ENCODE measurements around the gene LEMD2. TPM values are rescaled to one million over a fixed set of nuclear protein-coding genes. Genes with fewer than 3 reads are reported as not detected.

Gene LEMD2
- polyA plus RNA-seq, 1 of the 3 experiments (the other 2 are of a cell fraction) = 56.5 TPM

DNA sequence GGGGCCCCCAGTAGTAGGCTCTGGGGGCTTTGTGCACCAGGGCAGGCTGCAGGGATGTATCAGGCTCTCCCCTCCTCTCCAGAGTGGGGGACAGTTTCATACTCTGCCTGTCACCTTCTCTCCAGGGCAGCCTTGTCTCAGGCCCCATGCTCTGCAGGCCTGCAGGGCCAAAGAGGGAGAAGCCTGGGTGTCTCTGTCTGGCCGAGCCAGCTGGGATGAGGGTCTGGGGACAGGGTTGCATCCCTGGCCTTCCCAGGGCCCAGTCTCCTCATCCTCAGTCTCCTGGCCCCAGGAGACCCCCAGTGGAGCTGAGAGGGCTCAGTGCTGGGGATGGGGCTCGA is 27.4 kb downstream of the LEMD2 start (continued):
- TF ChIP-seq, protein P1, sequence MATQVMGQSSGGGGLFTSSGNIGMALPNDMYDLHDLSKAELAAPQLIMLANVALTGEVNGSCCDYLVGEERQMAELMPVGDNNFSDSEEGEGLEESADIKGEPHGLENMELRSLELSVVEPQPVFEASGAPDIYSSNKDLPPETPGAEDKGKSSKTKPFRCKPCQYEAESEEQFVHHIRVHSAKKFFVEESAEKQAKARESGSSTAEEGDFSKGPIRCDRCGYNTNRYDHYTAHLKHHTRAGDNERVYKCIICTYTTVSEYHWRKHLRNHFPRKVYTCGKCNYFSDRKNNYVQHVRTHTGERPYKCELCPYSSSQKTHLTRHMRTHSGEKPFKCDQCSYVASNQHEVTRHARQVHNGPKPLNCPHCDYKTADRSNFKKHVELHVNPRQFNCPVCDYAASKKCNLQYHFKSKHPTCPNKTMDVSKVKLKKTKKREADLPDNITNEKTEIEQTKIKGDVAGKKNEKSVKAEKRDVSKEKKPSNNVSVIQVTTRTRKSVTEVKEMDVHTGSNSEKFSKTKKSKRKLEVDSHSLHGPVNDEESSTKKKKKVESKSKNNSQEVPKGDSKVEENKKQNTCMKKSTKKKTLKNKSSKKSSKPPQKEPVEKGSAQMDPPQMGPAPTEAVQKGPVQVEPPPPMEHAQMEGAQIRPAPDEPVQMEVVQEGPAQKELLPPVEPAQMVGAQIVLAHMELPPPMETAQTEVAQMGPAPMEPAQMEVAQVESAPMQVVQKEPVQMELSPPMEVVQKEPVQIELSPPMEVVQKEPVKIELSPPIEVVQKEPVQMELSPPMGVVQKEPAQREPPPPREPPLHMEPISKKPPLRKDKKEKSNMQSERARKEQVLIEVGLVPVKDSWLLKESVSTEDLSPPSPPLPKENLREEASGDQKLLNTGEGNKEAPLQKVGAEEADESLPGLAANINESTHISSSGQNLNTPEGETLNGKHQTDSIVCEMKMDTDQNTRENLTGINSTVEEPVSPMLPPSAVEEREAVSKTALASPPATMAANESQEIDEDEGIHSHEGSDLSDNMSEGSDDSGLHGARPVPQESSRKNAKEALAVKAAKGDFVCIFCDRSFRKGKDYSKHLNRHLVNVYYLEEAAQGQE (IDR thresholded peaks at IDR 0.05; ENCODE audit: low read depth, low read length) = no peak
- TF ChIP-seq GATA2 (CRISPR knock-in tag; IDR thresholded peaks at IDR 0.05) (no peak), JUND (IDR thresholded peaks at IDR 0.05) (no peak), YY1 (IDR thresholded peaks at IDR 0.05; ENCODE audit: low read depth) (no peak), RFX5 (IDR thresholded peaks at IDR 0.05; ENCODE audit: low read length) (no peak)

DNA sequence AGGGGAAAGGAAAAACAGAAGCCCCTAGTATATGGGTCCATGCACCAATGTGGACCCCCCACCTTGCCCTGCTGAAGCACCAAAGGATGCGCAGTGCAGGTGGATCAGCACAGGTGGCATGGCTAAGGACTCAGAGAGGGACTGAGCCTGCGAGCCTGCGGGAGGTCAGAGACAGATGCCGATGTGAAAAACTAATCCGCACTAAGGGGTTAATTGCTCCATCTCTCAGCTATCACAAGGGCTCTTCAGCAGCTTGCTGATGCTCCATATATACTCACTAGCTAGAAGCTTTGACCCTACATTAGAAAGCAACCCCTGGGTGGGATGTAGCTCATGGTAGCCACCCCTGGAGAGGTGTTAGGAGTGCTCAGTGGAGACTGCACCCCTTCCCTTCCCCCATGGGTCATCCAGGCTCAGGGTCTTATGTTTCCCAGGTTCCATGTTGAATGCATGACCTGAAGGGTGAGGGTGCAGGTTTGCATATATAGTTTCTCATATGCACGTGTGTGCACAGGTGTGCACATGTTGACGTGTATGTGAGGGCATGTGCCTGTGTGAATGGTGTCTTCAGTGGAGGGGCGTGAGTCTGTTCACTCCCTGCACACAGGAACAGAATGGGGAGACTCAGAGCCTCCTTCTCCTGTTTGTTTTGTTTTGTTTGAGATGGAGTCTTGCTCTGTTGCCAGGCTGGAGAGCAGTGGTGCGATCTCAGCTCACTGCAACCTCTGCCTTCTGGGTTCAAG is 28.9 kb downstream of the LEMD2 start:
- H3K36me3 ChIP-seq (replicated peaks in 1 of 2; ENCODE audit: control insufficient read depth in 1 of 2, insufficient read depth in 2 of 2, low read length in 1 of 2) = no peaks in the 10 kb centered on the region
- no peaks in the 10 kb centered on the region for H3K9me3 ChIP-seq
- no peaks in the 10 kb centered on the region for H3K79me2 ChIP-seq (ENCODE audit: insufficient read depth)
- H3K4me2 ChIP-seq = no peak overlapping the region
- H3K27me3 ChIP-seq (ENCODE audit: insufficient read depth) = no peaks in the 10 kb centered on the region
- H3F3A ChIP-seq (replicated peaks; ENCODE audit: insufficient read depth) = no peaks in the 10 kb centered on the region
- no peaks in the 10 kb centered on the region for H4K20me1 ChIP-seq (ENCODE audit: insufficient read depth)
- H2AFZ ChIP-seq (ENCODE audit: low read depth) = no peak overlapping the region
- no peak overlapping the region for H3K27ac ChIP-seq (ENCODE audit: low read depth in 2 of 2, low read length in 1 of 2)
- H3K9me2 ChIP-seq = no peaks in the 10 kb centered on the region
- CTCF ChIA-PET = interaction anchor here (1.0 to 14.7 kb wide), 9 partner anchors 8 to 404 kb away, joined by 3 to 204 read pairs (median 22); partner anchors contain the start of genes IP6K3 and UQCC2
- WGBS (ENCODE audit: low lambda C conversion rate) = 87% methylated on average over 9 of the region's 9 CpGs
- H3K4me3 ChIP-seq (ENCODE audit: low read depth in 2 of 2, low read length in 1 of 2) = no peak overlapping the region
- POLR2A ChIA-PET = no interaction called here
- no peak overlapping the region for H3K9ac ChIP-seq
- H3K4me1 ChIP-seq (ENCODE audit: control insufficient read depth in 1 of 2, insufficient read depth in 2 of 2, low read depth in 1 of 2, low read length in 1 of 2) = peaks cover 0 to 25% of the 10 kb centered on the region in 2 experiments; a peak in 1 of 4 replicates
- no peak for DNase-seq
- TF ChIP-seq, protein P2, sequence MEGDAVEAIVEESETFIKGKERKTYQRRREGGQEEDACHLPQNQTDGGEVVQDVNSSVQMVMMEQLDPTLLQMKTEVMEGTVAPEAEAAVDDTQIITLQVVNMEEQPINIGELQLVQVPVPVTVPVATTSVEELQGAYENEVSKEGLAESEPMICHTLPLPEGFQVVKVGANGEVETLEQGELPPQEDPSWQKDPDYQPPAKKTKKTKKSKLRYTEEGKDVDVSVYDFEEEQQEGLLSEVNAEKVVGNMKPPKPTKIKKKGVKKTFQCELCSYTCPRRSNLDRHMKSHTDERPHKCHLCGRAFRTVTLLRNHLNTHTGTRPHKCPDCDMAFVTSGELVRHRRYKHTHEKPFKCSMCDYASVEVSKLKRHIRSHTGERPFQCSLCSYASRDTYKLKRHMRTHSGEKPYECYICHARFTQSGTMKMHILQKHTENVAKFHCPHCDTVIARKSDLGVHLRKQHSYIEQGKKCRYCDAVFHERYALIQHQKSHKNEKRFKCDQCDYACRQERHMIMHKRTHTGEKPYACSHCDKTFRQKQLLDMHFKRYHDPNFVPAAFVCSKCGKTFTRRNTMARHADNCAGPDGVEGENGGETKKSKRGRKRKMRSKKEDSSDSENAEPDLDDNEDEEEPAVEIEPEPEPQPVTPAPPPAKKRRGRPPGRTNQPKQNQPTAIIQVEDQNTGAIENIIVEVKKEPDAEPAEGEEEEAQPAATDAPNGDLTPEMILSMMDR (IDR thresholded peaks at IDR 0.05) = no peak
- TF ChIP-seq, protein P3, sequence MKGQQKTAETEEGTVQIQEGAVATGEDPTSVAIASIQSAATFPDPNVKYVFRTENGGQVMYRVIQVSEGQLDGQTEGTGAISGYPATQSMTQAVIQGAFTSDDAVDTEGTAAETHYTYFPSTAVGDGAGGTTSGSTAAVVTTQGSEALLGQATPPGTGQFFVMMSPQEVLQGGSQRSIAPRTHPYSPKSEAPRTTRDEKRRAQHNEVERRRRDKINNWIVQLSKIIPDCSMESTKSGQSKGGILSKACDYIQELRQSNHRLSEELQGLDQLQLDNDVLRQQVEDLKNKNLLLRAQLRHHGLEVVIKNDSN (IDR thresholded peaks at IDR 0.05; ENCODE audit: borderline replicate concordance, low read depth) = no peak
- TF ChIP-seq TEAD4 (IDR thresholded peaks at IDR 0.05; ENCODE audit: borderline replicate concordance, insufficient read depth) = no peak
- TF ChIP-seq TAF1 (IDR thresholded peaks at IDR 0.05; ENCODE audit: borderline replicate concordance, low read depth, low read length) = no peak
- TF ChIP-seq, protein P1 (IDR thresholded peaks at IDR 0.05; ENCODE audit: low read depth, low read length) = no peak
- no peak for TF ChIP-seq GABPA (IDR thresholded peaks at IDR 0.05; ENCODE audit: low read depth)
- no peak for TF ChIP-seq RCOR1 (IDR thresholded peaks at IDR 0.05; ENCODE audit: low read length)
- TF ChIP-seq CHD2 (IDR thresholded peaks at IDR 0.05; ENCODE audit: low read length, partially characterized antibody) = no peak
- no peak for TF ChIP-seq GATA2 (CRISPR knock-in tag; IDR thresholded peaks at IDR 0.05)
- TF ChIP-seq, protein P4, sequence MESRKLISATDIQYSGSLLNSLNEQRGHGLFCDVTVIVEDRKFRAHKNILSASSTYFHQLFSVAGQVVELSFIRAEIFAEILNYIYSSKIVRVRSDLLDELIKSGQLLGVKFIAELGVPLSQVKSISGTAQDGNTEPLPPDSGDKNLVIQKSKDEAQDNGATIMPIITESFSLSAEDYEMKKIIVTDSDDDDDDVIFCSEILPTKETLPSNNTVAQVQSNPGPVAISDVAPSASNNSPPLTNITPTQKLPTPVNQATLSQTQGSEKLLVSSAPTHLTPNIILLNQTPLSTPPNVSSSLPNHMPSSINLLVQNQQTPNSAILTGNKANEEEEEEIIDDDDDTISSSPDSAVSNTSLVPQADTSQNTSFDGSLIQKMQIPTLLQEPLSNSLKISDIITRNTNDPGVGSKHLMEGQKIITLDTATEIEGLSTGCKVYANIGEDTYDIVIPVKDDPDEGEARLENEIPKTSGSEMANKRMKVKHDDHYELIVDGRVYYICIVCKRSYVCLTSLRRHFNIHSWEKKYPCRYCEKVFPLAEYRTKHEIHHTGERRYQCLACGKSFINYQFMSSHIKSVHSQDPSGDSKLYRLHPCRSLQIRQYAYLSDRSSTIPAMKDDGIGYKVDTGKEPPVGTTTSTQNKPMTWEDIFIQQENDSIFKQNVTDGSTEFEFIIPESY (IDR thresholded peaks at IDR 0.05; ENCODE audit: borderline replicate concordance, low read depth) = no peak
- TF ChIP-seq NRF1 (IDR thresholded peaks at IDR 0.05; ENCODE audit: low read depth, low read length) = no peak
- TF ChIP-seq, protein P5, sequence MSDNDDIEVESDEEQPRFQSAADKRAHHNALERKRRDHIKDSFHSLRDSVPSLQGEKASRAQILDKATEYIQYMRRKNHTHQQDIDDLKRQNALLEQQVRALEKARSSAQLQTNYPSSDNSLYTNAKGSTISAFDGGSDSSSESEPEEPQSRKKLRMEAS (IDR thresholded peaks at IDR 0.05; ENCODE audit: low read depth) = no peak
- TF ChIP-seq FOXM1 (IDR thresholded peaks at IDR 0.05; ENCODE audit: low read depth) = no peak
- no peak for TF ChIP-seq FOSL2 (IDR thresholded peaks at IDR 0.05; ENCODE audit: borderline replicate concordance, low read depth)
- TF ChIP-seq POLR2AphosphoS5 (IDR thresholded peaks at IDR 0.05; ENCODE audit: low read depth, low read length) = no peak
